ENCODE data around the gene PNKP. TPM values are rescaled to one million over a fixed set of nuclear protein-coding genes. Genes with fewer than 3 reads are reported as not detected.

The PNKP gene
- total and polyA plus RNA-seq, 10 of the 15 experiments (the other 5 are each of a cell fraction or from before 2014, with no cell fraction given), result 2.9 to 82.3 (median 33.2) TPM

- TF ChIP-seq BCLAF1 (IDR thresholded peaks at IDR 0.05) (no peak), MEF2B (IDR thresholded peaks at IDR 0.05; ENCODE audit: partially characterized antibody, poor library complexity, severe bottlenecking) (peak; percentile 96), TAF1 (IDR thresholded peaks at IDR 0.05; ENCODE audit: borderline replicate concordance, low read depth, low read length) (peak; percentile 63; the same call in 1 of the 2 replicates), MTA2 (IDR thresholded peaks at IDR 0.05; ENCODE audit: low read depth) (peak; percentile 70), NRF1 (conservative IDR thresholded peaks at IDR 0.05; ENCODE audit: low read depth, low read length) (0 out of 2 replicates have a peak, but pooled peaks have one; percentile 5), RUNX3 (IDR thresholded peaks at IDR 0.05; ENCODE audit: low read length) (peak; percentile 87), RFX5 (IDR thresholded peaks at IDR 0.05; ENCODE audit: low read depth, low read length) (no peak), PAX8 (IDR thresholded peaks at IDR 0.05) (no peak), BHLHE40 (IDR thresholded peaks at IDR 0.05; ENCODE audit: borderline replicate concordance in 1 of 2, low read depth in 2 of 2, low read length in 1 of 2) (peak in 1 of 2 experiments; percentile 54; a peak in 3 of 4 replicates), E2F4 (IDR thresholded peaks at IDR 0.05; ENCODE audit: low read depth, low read length) (no peak), TCF12 (IDR thresholded peaks at IDR 0.05; ENCODE audit: low read depth, low read length) (0 out of 2 replicates have a peak, but pooled peaks have one; percentile 10), TCF3 (IDR thresholded peaks at IDR 0.05; ENCODE audit: borderline replicate concordance, insufficient read depth, low read depth, low read length) (no peak), POLR2AphosphoS5 (IDR thresholded peaks at IDR 0.05; ENCODE audit: low read length) (peak; percentile 70; the same call in 1 of the 2 replicates), DPF2 (IDR thresholded peaks at IDR 0.05) (peak; percentile 89), PML (IDR thresholded peaks at IDR 0.05; ENCODE audit: low read length) (peak; percentile 80; the same call in 1 of the 2 replicates), CHD4 (IDR thresholded peaks at IDR 0.05) (no peak), GATAD2B (conservative IDR thresholded peaks at IDR 0.05; ENCODE audit: low read depth) (peak; percentile 97), KLF5 (IDR thresholded peaks at IDR 0.05; ENCODE audit: partially characterized antibody) (no peak), SPI1 (IDR thresholded peaks at IDR 0.05; ENCODE audit: borderline replicate concordance, insufficient read depth, low read depth, low read length) (peak; percentile 79), NKRF (conservative IDR thresholded peaks at IDR 0.05) (peak; percentile 61)
- TF ChIP-seq, protein P1, sequence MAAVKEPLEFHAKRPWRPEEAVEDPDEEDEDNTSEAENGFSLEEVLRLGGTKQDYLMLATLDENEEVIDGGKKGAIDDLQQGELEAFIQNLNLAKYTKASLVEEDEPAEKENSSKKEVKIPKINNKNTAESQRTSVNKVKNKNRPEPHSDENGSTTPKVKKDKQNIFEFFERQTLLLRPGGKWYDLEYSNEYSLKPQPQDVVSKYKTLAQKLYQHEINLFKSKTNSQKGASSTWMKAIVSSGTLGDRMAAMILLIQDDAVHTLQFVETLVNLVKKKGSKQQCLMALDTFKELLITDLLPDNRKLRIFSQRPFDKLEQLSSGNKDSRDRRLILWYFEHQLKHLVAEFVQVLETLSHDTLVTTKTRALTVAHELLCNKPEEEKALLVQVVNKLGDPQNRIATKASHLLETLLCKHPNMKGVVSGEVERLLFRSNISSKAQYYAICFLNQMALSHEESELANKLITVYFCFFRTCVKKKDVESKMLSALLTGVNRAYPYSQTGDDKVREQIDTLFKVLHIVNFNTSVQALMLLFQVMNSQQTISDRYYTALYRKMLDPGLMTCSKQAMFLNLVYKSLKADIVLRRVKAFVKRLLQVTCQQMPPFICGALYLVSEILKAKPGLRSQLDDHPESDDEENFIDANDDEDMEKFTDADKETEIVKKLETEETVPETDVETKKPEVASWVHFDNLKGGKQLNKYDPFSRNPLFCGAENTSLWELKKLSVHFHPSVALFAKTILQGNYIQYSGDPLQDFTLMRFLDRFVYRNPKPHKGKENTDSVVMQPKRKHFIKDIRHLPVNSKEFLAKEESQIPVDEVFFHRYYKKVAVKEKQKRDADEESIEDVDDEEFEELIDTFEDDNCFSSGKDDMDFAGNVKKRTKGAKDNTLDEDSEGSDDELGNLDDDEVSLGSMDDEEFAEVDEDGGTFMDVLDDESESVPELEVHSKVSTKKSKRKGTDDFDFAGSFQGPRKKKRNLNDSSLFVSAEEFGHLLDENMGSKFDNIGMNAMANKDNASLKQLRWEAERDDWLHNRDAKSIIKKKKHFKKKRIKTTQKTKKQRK (IDR thresholded peaks at IDR 0.05; ENCODE audit: low read depth, low read length), result no peak
Measured at GRCh38 chr19:49896863-49897621, 29.7 kb upstream of the PNKP start, which contains the start of gene IL4I1 (continued).
